Peyer's patch (tissue), 4 donors: ENCODE data around the gene LTB4R.

Experiments used
- CTCF ChIP-seq, 6 experiments: fragments of 450-650 bp in 4 of 6; fragments of 200-600 bp in 2 of 6; sonication (generic) in 1 of 6; IDR thresholded peaks; one replicate each; pipeline ENCODE4 v1.5.1; 2017 to 2019; ENCODE audit warnings: antibody characterized with exemption in 6 of 6, mild to moderate bottlenecking in 3 of 6, moderate library complexity in 1 of 6
- POLR2A ChIP-seq, 2 donors: fragments of 450-650 bp; IDR thresholded peaks; one replicate each; pipeline ENCODE4 v1.5.1; 2017; ENCODE audit warnings: antibody characterized with exemption in 2 of 2, mild to moderate bottlenecking in 2 of 2, moderate library complexity in 2 of 2

GRCh38 chr14:24311837-24312615 lies 724 bp downstream of the LTB4R start:
- TF ChIP-seq CTCF (IDR thresholded peaks at IDR 0.05) (no peak), POLR2A (IDR thresholded peaks at IDR 0.05) (no peak)
